Measurements from ENCODE around the gene CDKN2AIP. TPM values are rescaled to one million over a fixed set of nuclear protein-coding genes. Genes with fewer than 3 reads are reported as not detected.
A peak's percentile ranks its signal among the peaks of the same experiment; 100 is the strongest.
"Not testable (repeated sequence)": the region's sequence is repeated elsewhere in the genome, so short reads cannot be mapped to it uniquely, and the experiment has no call there.

The CDKN2AIP gene
- polyA plus RNA-seq, 3 donors from 2014 or later: 10.7 to 41.3 (median 28.8) TPM

- H3K4me3 Mint-ChIP-seq: no peak overlapping the region
- H3K27me3 Mint-ChIP-seq (ENCODE audit: low read depth in 3 of 3): peaks cover 0 to 8% (median 4%) of the 10 kb centered on the region in 3 donors
- peaks cover 10 to 14% of the 10 kb centered on the region in 2 donors for H3K4me1 Mint-ChIP-seq
- no peak for DNase-seq
- H3K36me3 Mint-ChIP-seq: no peaks in the 10 kb centered on the region
- H3K27ac Mint-ChIP-seq: no peak overlapping the region
- H3K9me3 Mint-ChIP-seq: no peaks in the 10 kb centered on the region
Measured at GRCh38 chr4:183426507-183426906, 17.9 kb upstream of the CDKN2AIP start.

- no peak for DNase-seq
- Mint-ChIP-seq H3K4me1 (peaks cover 10 to 20% of the 10 kb centered on the region in 2 donors), H3K27ac (no peak overlapping the region), H3K4me3 (no peak overlapping the region), H3K36me3 (no peaks in the 10 kb centered on the region), H3K27me3 (ENCODE audit: low read depth in 3 of 3) (peaks cover 0 to 11% (median 2%) of the 10 kb centered on the region in 3 donors), H3K9me3 (no peaks in the 10 kb centered on the region)
Measured at GRCh38 chr4:183429489-183429888, 14.9 kb upstream of the CDKN2AIP start.

GRCh38 chr4:183430317-183430993 is 14.0 kb upstream of the CDKN2AIP start:
- no peak for DNase-seq
- no peaks in the 10 kb centered on the region for H3K9me3 Mint-ChIP-seq
- H3K4me3 Mint-ChIP-seq: peak overlapping the region in 2 of 5 donors; percentile 35 to 61
- peaks cover 10 to 20% of the 10 kb centered on the region in 2 donors for H3K4me1 Mint-ChIP-seq
- H3K27ac Mint-ChIP-seq: peak overlapping the region in 3 of 6 donors; percentile 43 to 70 (median 65)
- no peaks in the 10 kb centered on the region for H3K36me3 Mint-ChIP-seq
- H3K27me3 Mint-ChIP-seq (ENCODE audit: low read depth in 3 of 3): peaks cover 0 to 11% (median 4%) of the 10 kb centered on the region in 3 donors

GRCh38 chr4:183430994-183431347 is 13.5 kb upstream of the CDKN2AIP start:
- peaks cover 10 to 20% of the 10 kb centered on the region in 2 donors for H3K4me1 Mint-ChIP-seq
- H3K27ac Mint-ChIP-seq: peak overlapping the region in 3 of 6 donors; percentile 43 to 70 (median 65)
- H3K27me3 Mint-ChIP-seq (ENCODE audit: low read depth in 3 of 3): peaks cover 0 to 11% (median 4%) of the 10 kb centered on the region in 3 donors
- no peaks in the 10 kb centered on the region for H3K9me3 Mint-ChIP-seq
- peak overlapping the region in 2 of 5 donors; percentile 35 to 61 for H3K4me3 Mint-ChIP-seq
- H3K36me3 Mint-ChIP-seq: no peaks in the 10 kb centered on the region
- no peak for DNase-seq

- no peaks in the 10 kb centered on the region for H3K9me3 Mint-ChIP-seq
- DNase-seq: no peak
- H3K27ac Mint-ChIP-seq: peak overlapping the region in 1 of 6 donors; percentile 82
- H3K27me3 Mint-ChIP-seq (ENCODE audit: low read depth in 3 of 3): peaks cover 0 to 11% (median 4%) of the 10 kb centered on the region in 3 donors
- no peak overlapping the region for H3K4me3 Mint-ChIP-seq
- peaks cover 10 to 20% of the 10 kb centered on the region in 2 donors for H3K4me1 Mint-ChIP-seq
- H3K36me3 Mint-ChIP-seq: no peaks in the 10 kb centered on the region
Measured at GRCh38 chr4:183431614-183432013, 12.8 kb upstream of the CDKN2AIP start.

- H3K27ac Mint-ChIP-seq, H3K4me3 Mint-ChIP-seq, H3K9me3 Mint-ChIP-seq, DNase-seq, H3K36me3 Mint-ChIP-seq: not testable (repeated sequence)
- Mint-ChIP-seq H3K4me1 (peaks cover 10 to 20% of the 10 kb centered on the region in 2 donors), H3K27me3 (ENCODE audit: low read depth in 3 of 3) (peaks cover 0 to 11% (median 4%) of the 10 kb centered on the region in 3 donors)
Measured at GRCh38 chr4:183433183-183433582, 11.3 kb upstream of the CDKN2AIP start.

GRCh38 chr4:183434264-183434663 is 10.2 kb upstream of the CDKN2AIP start:
- H3K27ac Mint-ChIP-seq: no peak overlapping the region

GRCh38 chr4:183434666-183435190 is 9.7 kb upstream of the CDKN2AIP start:
- no peaks in the 10 kb centered on the region for H3K9me3 Mint-ChIP-seq
- H3K27me3 Mint-ChIP-seq (ENCODE audit: low read depth in 3 of 3): peaks cover 0 to 8% (median 6%) of the 10 kb centered on the region in 3 donors
- H3K27ac Mint-ChIP-seq: no peak overlapping the region
- H3K4me1 Mint-ChIP-seq: peaks cover 10 to 20% of the 10 kb centered on the region in 2 donors
- H3K4me3 Mint-ChIP-seq: no peak overlapping the region
- no peak for DNase-seq
- no peaks in the 10 kb centered on the region for H3K36me3 Mint-ChIP-seq

More at GRCh38 chr4:183434264-183434663, 10.2 kb upstream of the CDKN2AIP start:
- no peak for DNase-seq
- H3K4me3 Mint-ChIP-seq: no peak overlapping the region
- H3K36me3 Mint-ChIP-seq: no peaks in the 10 kb centered on the region
- H3K9me3 Mint-ChIP-seq: no peaks in the 10 kb centered on the region
- H3K4me1 Mint-ChIP-seq: peaks cover 10 to 20% of the 10 kb centered on the region in 2 donors
- peaks cover 0 to 12% (median 6%) of the 10 kb centered on the region in 3 donors for H3K27me3 Mint-ChIP-seq (ENCODE audit: low read depth in 3 of 3)

- DNase-seq: no peak
- Mint-ChIP-seq H3K27me3 (ENCODE audit: low read depth in 3 of 3) (peaks cover 0 to 6% (median 5%) of the 10 kb centered on the region in 3 donors), H3K4me1 (peaks cover 4 to 13% of the 10 kb centered on the region in 2 donors), H3K4me3 (no peak overlapping the region), H3K9me3 (no peaks in the 10 kb centered on the region), H3K27ac (no peak overlapping the region), H3K36me3 (no peaks in the 10 kb centered on the region)
Measured at GRCh38 chr4:183435803-183436202, 8.6 kb upstream of the CDKN2AIP start.

GRCh38 chr4:183436417-183436816 is 8.0 kb upstream of the CDKN2AIP start:
- no peak overlapping the region for H3K4me3 Mint-ChIP-seq
- H3K36me3 Mint-ChIP-seq: no peaks in the 10 kb centered on the region
- peaks cover under 1 to 7% of the 10 kb centered on the region in 2 donors for H3K4me1 Mint-ChIP-seq
- peaks cover 0 to 5% (median 4%) of the 10 kb centered on the region in 3 donors for H3K27me3 Mint-ChIP-seq (ENCODE audit: low read depth in 3 of 3)
- H3K9me3 Mint-ChIP-seq: no peaks in the 10 kb centered on the region
- DNase-seq: no peak
- no peak overlapping the region for H3K27ac Mint-ChIP-seq

- DNase-seq: no peak
- no peaks in the 10 kb centered on the region for H3K36me3 Mint-ChIP-seq
- H3K9me3 Mint-ChIP-seq: no peaks in the 10 kb centered on the region
- H3K27ac Mint-ChIP-seq: peak overlapping the region in 1 of 6 donors; percentile 58
- peaks cover 0 to 5% (median 4%) of the 10 kb centered on the region in 3 donors for H3K27me3 Mint-ChIP-seq (ENCODE audit: low read depth in 3 of 3)
- no peak overlapping the region for H3K4me3 Mint-ChIP-seq
- H3K4me1 Mint-ChIP-seq: no peaks in the 10 kb centered on the region
Measured at GRCh38 chr4:183437452-183437851, 7.0 kb upstream of the CDKN2AIP start.

- no peak overlapping the region for H3K4me3 Mint-ChIP-seq
- no peak overlapping the region for H3K27ac Mint-ChIP-seq
- H3K9me3 Mint-ChIP-seq: no peaks in the 10 kb centered on the region
- peaks cover 0 to 5% (median 4%) of the 10 kb centered on the region in 3 donors for H3K27me3 Mint-ChIP-seq (ENCODE audit: low read depth in 3 of 3)
- DNase-seq: no peak
- H3K4me1 Mint-ChIP-seq: peaks cover 6 to 7% of the 10 kb centered on the region in 2 donors
- no peaks in the 10 kb centered on the region for H3K36me3 Mint-ChIP-seq
Measured at GRCh38 chr4:183438458-183439113, 5.8 kb upstream of the CDKN2AIP start.

- peaks cover 25 to 29% of the 10 kb centered on the region in 2 donors for H3K4me1 Mint-ChIP-seq
- H3K27ac Mint-ChIP-seq: no peak overlapping the region
- no peak for DNase-seq
- no peak overlapping the region for H3K4me3 Mint-ChIP-seq
- no peaks in the 10 kb centered on the region for H3K9me3 Mint-ChIP-seq
- no peaks in the 10 kb centered on the region for H3K36me3 Mint-ChIP-seq
- peaks cover 5 to 13% (median 11%) of the 10 kb centered on the region in 3 donors for H3K27me3 Mint-ChIP-seq (ENCODE audit: low read depth in 3 of 3)
Measured at GRCh38 chr4:183441276-183441675, 3.2 kb upstream of the CDKN2AIP start.

- no peak for DNase-seq
- peak overlapping the region; percentile 95 to 98 (median 96) for H3K27ac Mint-ChIP-seq
- peak overlapping the region; percentile 95 to 99 (median 98) for H3K4me3 Mint-ChIP-seq
- peaks cover 5 to 11% (median 9%) of the 10 kb centered on the region in 3 donors for H3K27me3 Mint-ChIP-seq (ENCODE audit: low read depth in 3 of 3)
- peaks cover 0 to 18% (median 8%) of the 10 kb centered on the region in 3 donors for H3K36me3 Mint-ChIP-seq
- H3K9me3 Mint-ChIP-seq: no peaks in the 10 kb centered on the region
- H3K4me1 Mint-ChIP-seq: peaks cover 46 to 54% of the 10 kb centered on the region in 2 donors
Measured at GRCh38 chr4:183443655-183444213, 702 bp upstream of the CDKN2AIP start.

Measured in immature natural killer cell (primary cell).